SK-N-SH treated with all-trans-retinoic acid at 6 μM for 48 hours (cell line): ENCODE data around the gene THADA.
"Not testable (repeated sequence)": the region's sequence is repeated elsewhere in the genome, so short reads cannot be mapped to it uniquely, and the experiment has no call there.

Experiments
- ATAC-seq: fragments of 200-7000 bp; cut with Tn5 transposase; 3 replicates; pipeline ENCODE4 v1.9.1; 2020; ENCODE audit warnings: mild to moderate bottlenecking, moderate library complexity
- ARNTL ChIP-seq: fragments of 450-650 bp; formaldehyde crosslinking; IDR thresholded peaks from 2 replicates; pipeline ENCODE4 v1.5.0; 2020; ENCODE audit warnings: low read depth, mild to moderate bottlenecking, moderate library complexity, borderline replicate concordance
- CREB5 ChIP-seq: fragments of 250-450 bp; sonication (Bioruptor Pico); IDR thresholded peaks from 2 replicates; pipeline ENCODE4 v1.5.1; 2020; ENCODE audit warnings: low read depth, mild to moderate bottlenecking, moderate library complexity
- CSDC2 ChIP-seq: fragments of 250-450 bp; sonication (Bioruptor Pico); IDR thresholded peaks from 2 replicates; pipeline ENCODE4 v1.5.0; 2020; ENCODE audit warnings: mild to moderate bottlenecking, moderate library complexity
- CSRNP3 ChIP-seq: fragments of 250-450 bp; sonication (Bioruptor Pico); IDR thresholded peaks from 2 replicates; pipeline ENCODE4 v1.5.1; 2021; ENCODE audit warnings: mild to moderate bottlenecking, moderate library complexity
- ESRRG ChIP-seq: fragments of 250-450 bp; sonication (Bioruptor Pico); IDR thresholded peaks from 2 replicates; pipeline ENCODE4 v1.6.1; 2021; ENCODE audit warnings: mild to moderate bottlenecking
- GLIS3 ChIP-seq: fragments of 250-450 bp; sonication (Bioruptor Pico); IDR thresholded peaks from 2 replicates; pipeline ENCODE4 v1.5.0; 2020; ENCODE audit warnings: mild to moderate bottlenecking, moderate library complexity
- ISL1 ChIP-seq: fragments of 250-450 bp; sonication (Bioruptor Pico); IDR thresholded peaks from 2 replicates; pipeline ENCODE4 v2.1.2; 2022; ENCODE audit warnings: mild to moderate bottlenecking, moderate library complexity
- PATZ1 ChIP-seq: fragments of 250-450 bp; sonication (Bioruptor Pico); IDR thresholded peaks from 2 replicates; pipeline ENCODE4 v1.8.0; 2020; ENCODE audit warnings: mild to moderate bottlenecking, moderate library complexity, borderline replicate concordance
- POU6F1 ChIP-seq: fragments of 250-450 bp; sonication (Bioruptor Pico); IDR thresholded peaks from 2 replicates; pipeline ENCODE4 v1.8.0; 2021; ENCODE audit warnings: low read depth, mild to moderate bottlenecking, moderate library complexity, borderline replicate concordance
- PPARA ChIP-seq: fragments of 250-450 bp; sonication (Bioruptor Pico); IDR thresholded peaks from 2 replicates; pipeline ENCODE4 v1.5.0; 2020; ENCODE audit warnings: mild to moderate bottlenecking, borderline replicate concordance
- RARB ChIP-seq: fragments of 250-450 bp; sonication (Bioruptor Pico); IDR thresholded peaks from 2 replicates; pipeline ENCODE4 v1.8.0; 2021; ENCODE audit warnings: mild to moderate bottlenecking, moderate library complexity
- TCF4 ChIP-seq: fragments of 250-450 bp; sonication (Bioruptor Pico); IDR thresholded peaks from 2 replicates; pipeline ENCODE4 v1.8.0; 2021; ENCODE audit warnings: mild to moderate bottlenecking, moderate library complexity, borderline replicate concordance
- TSHZ2 ChIP-seq: fragments of 250-450 bp; sonication (Bioruptor Pico); IDR thresholded peaks from 2 replicates; pipeline ENCODE4 v1.5.0; 2020; ENCODE audit warnings: mild to moderate bottlenecking, moderate library complexity
- ZC3H10 ChIP-seq: fragments of 250-450 bp; sonication (Bioruptor Pico); IDR thresholded peaks from 2 replicates; pipeline ENCODE4 v1.5.1; 2021; ENCODE audit warnings: mild to moderate bottlenecking, moderate library complexity
- ZFP3 ChIP-seq: fragments of 250-450 bp; sonication (Bioruptor Pico); IDR thresholded peaks from 2 replicates; pipeline ENCODE4 v1.5.0; 2020; ENCODE audit warnings: mild to moderate bottlenecking, moderate library complexity
- ZFP30 ChIP-seq: fragments of 450-650 bp; formaldehyde crosslinking; IDR thresholded peaks from 2 replicates; pipeline ENCODE4 v1.5.0; 2022; ENCODE audit warnings: mild to moderate bottlenecking, moderate library complexity
- ZNF565 ChIP-seq: fragments of 450-650 bp; formaldehyde crosslinking; conservative IDR thresholded peaks from 2 replicates; pipeline ENCODE4 v1.5.0; 2020; ENCODE audit warnings: low read depth, mild to moderate bottlenecking, moderate library complexity
- ZNF70 ChIP-seq: fragments of 450-650 bp; formaldehyde crosslinking; IDR thresholded peaks from 2 replicates; pipeline ENCODE4 v1.5.0; 2020; ENCODE audit warnings: mild to moderate bottlenecking, moderate library complexity
- ZNF8 ChIP-seq: fragments of 450-650 bp; formaldehyde crosslinking; IDR thresholded peaks from 2 replicates; pipeline ENCODE4 v1.5.0; 2020; ENCODE audit warnings: mild to moderate bottlenecking, moderate library complexity

Gene THADA

GRCh38 chr2:43637030-43637803 is 41.4 kb upstream of the THADA start, which contains the start of gene PLEKHH2:
Gene PLEKHH2, plus strand, starts transcription at chr2:43637260. Its CDS starts 7,414 bp downstream, at chr2:43644674.
- TF ChIP-seq ZC3H10 (CRISPR knock-in tag) (no peak), TCF4 (CRISPR knock-in tag) (no peak), PATZ1 (peak; percentile 22; the same call in 1 of the 2 replicates), RARB (CRISPR knock-in tag) (no peak)
- peak; percentile 99 for ATAC-seq

- no peak for ATAC-seq
- no peak for TF ChIP-seq PPARA (CRISPR knock-in tag)
- TF ChIP-seq ARNTL (CRISPR knock-in tag) = no peak
- TF ChIP-seq TSHZ2 (CRISPR knock-in tag) = no peak
- TF ChIP-seq RARB (CRISPR knock-in tag) = no peak
- TF ChIP-seq ZC3H10 (CRISPR knock-in tag) = no peak
- TF ChIP-seq GLIS3 = no peak
- TF ChIP-seq CSDC2 = no peak
- no peak for TF ChIP-seq ZFP3 (CRISPR knock-in tag)
- no peak for TF ChIP-seq ZFP30 (CRISPR knock-in tag)
- TF ChIP-seq PATZ1 = no peak
- no peak for TF ChIP-seq CREB5 (CRISPR knock-in tag)
- TF ChIP-seq ESRRG (CRISPR knock-in tag) = no peak
- no peak for TF ChIP-seq TCF4 (CRISPR knock-in tag)
- TF ChIP-seq CSRNP3 (CRISPR knock-in tag) = no peak
- TF ChIP-seq, all 23 proteins: peak for 0
These were observed 40.8 kb upstream of the THADA start for GRCh38 chr2:43636621-43637020.

GRCh38 chr2:43636153-43636552 is 40.3 kb upstream of the THADA start:
- ATAC-seq = not testable (repeated sequence)

- ATAC-seq = peak; percentile 15
- TF ChIP-seq CSRNP3 (CRISPR knock-in tag) (0 out of 2 replicates have a peak, but pooled peaks have one; percentile 27), GLIS3 (no peak), ZNF565 (CRISPR knock-in tag) (no peak), ZNF8 (CRISPR knock-in tag) (no peak), CREB5 (CRISPR knock-in tag) (0 out of 2 replicates have a peak, but pooled peaks have one; percentile 55), ISL1 (CRISPR knock-in tag) (0 out of 2 replicates have a peak, but pooled peaks have one; percentile 32), ZNF70 (CRISPR knock-in tag) (no peak), ESRRG (CRISPR knock-in tag) (0 out of 2 replicates have a peak, but pooled peaks have one; percentile 44), POU6F1 (no peak), RARB (CRISPR knock-in tag) (no peak)
These were observed 38.9 kb upstream of the THADA start for GRCh38 chr2:43634604-43635306.
